ENCODE results near the gene KIFC3.

Gene KIFC3

GRCh38 chr16:57709663-57710062 is 92.6 kb downstream of the KIFC3 start:
- DNase-seq, result no peak
